Stimulated activated memory B cell treated with anti-CD40 and anti-IgM and Interleukin-4, amounts not matched to agents 10 μg/mL and 1 μg/mL and 100 μg/mL, for 72 hours (primary cell): ENCODE measurements around the gene WHRN.

ENCODE experiments used
- ATAC-seq: fragments of 150-1000 bp; cut with Tn5 transposase; 2 replicates; pipeline ENCODE4 v1.10.0; 2021
- H3K27ac Mint-ChIP-seq: one replicate; pipeline ENCODE4 v1.8.0; 2022; ENCODE audit warnings: mild to moderate bottlenecking, mixed read lengths
- H3K27me3 Mint-ChIP-seq: one replicate; pipeline ENCODE4 v1.8.0; 2022; ENCODE audit warnings: mixed read lengths
- H3K36me3 Mint-ChIP-seq: one replicate; pipeline ENCODE4 v1.8.0; 2022; ENCODE audit warnings: mixed read lengths
- H3K4me1 Mint-ChIP-seq: one replicate; pipeline ENCODE4 v1.8.0; 2022; ENCODE audit warnings: mixed read lengths
- H3K4me3 Mint-ChIP-seq: one replicate; pipeline ENCODE4 v1.8.0; 2022; ENCODE audit warnings: mild to moderate bottlenecking, moderate library complexity, mixed read lengths
- H3K9me3 Mint-ChIP-seq: one replicate; pipeline ENCODE4 v1.8.0; 2022; ENCODE audit warnings: mixed read lengths

The WHRN gene

GRCh38 chr9:114405294-114406034 lies 99.8 kb downstream of the WHRN start:
- no peaks in the 10 kb centered on the region for H3K27me3 Mint-ChIP-seq
- peaks cover 6% of the 10 kb centered on the region for H3K36me3 Mint-ChIP-seq
- peaks cover 18% of the 10 kb centered on the region for H3K4me1 Mint-ChIP-seq
- H3K9me3 Mint-ChIP-seq = no peaks in the 10 kb centered on the region
- H3K27ac Mint-ChIP-seq = no peak overlapping the region
- H3K4me3 Mint-ChIP-seq = no peak overlapping the region
- peak; percentile 85 for ATAC-seq

DNA sequence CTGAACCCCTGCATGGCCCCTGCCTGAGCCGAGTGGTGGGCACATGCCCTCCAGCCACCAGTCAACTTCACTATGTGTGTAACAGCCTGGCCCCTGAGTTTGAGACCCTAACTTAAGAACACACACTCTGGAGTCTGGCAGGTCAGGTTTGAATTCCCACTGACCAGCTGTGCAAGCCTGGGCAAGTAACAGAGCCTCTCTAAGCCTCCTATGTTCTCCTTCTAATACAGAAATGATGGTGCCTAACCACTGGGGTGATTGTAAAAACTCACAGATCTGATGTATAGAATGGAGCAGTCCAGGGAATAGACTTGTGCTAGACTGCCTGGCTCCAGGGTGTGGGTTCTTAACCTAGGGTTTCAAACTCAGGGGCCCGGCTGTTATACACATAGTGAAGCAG lies 100.7 kb downstream of the WHRN start:
- no peak for ATAC-seq
- H3K4me3 Mint-ChIP-seq = no peak overlapping the region
- H3K36me3 Mint-ChIP-seq = peaks cover 6% of the 10 kb centered on the region
- peaks cover 13% of the 10 kb centered on the region for H3K4me1 Mint-ChIP-seq
- H3K9me3 Mint-ChIP-seq = no peaks in the 10 kb centered on the region
- no peak overlapping the region for H3K27ac Mint-ChIP-seq
- no peaks in the 10 kb centered on the region for H3K27me3 Mint-ChIP-seq

DNA sequence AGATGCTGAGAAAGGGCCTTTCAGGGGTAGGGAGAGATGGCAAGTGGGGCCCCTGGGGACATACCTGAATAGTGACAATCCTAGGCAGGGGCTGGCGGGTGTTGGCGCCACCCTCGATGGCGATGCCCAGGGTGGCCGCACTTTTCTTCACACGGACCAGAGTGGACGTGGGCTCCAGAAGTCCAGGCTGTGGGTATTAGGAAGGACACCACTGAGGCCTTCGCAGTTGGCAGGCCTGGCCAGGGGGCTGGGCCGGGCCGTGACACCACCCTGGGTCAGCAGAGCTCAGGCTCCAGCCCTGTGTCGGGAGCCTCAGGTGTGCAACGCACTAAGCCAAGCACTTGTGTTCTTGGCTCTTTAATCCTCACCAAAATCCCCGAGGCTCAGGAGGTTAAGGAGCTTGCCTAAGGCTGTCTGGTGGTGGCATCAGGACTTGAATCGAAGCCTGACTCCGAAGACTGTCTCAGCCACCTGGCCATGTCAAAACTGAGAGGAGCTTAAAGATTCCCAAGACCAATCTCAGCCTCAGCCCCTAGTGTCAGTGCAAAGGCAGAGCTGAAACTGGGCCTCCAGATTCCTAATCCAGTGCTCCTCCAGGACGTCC lies 102.0 kb downstream of the WHRN start:
- Mint-ChIP-seq H3K27me3 (no peaks in the 10 kb centered on the region), H3K27ac (peak overlapping the region; percentile 7), H3K9me3 (no peaks in the 10 kb centered on the region), H3K4me1 (peaks cover 15% of the 10 kb centered on the region), H3K4me3 (no peak overlapping the region), H3K36me3 (peaks cover 6% of the 10 kb centered on the region)
- no peak for ATAC-seq

DNA sequence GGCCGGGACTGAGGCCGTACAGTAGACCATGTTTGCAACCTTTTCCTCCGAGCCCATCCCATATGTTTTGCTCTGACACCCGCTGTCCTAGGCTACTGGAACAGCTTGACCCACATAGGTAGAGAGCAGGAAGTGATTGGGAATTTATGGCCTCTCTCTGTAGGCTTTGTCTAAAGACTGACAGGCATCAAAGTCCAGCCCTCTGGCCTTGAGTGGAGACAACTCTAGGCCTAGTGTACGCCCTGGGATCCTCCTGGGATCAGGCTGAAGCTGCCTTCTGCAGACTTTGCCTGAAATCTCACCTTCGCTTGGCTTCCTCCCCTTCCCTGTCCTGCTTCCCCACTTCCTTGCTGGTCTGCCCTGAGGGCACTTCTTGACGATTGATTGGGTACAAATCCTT lies 103.9 kb downstream of the WHRN start:
- H3K4me1 Mint-ChIP-seq = peaks cover 31% of the 10 kb centered on the region
- no peak overlapping the region for H3K4me3 Mint-ChIP-seq
- H3K9me3 Mint-ChIP-seq = no peaks in the 10 kb centered on the region
- H3K27ac Mint-ChIP-seq = no peak overlapping the region
- ATAC-seq = no peak
- peaks cover 3% of the 10 kb centered on the region for H3K36me3 Mint-ChIP-seq
- no peaks in the 10 kb centered on the region for H3K27me3 Mint-ChIP-seq

DNA sequence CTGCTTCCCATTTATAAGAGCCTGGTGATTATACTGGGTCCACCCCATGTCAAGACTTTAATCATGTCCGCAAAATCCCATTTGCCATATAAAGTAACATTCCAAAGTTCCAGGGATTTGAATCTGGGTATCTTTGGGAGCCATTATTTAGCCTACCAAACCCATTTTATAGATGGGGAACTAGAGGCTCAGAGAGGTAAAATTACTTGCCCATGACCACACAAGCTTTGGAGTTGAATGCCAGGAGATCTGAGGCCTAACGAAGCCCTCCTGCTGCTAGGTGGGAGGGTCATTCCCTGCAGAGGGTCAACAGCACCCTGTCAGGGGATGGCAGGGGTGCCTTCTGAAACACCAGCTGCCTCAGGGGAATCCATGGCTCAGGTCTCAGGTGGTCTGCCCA lies 104.5 kb downstream of the WHRN start:
- H3K4me3 Mint-ChIP-seq = no peak overlapping the region
- H3K4me1 Mint-ChIP-seq = peaks cover 36% of the 10 kb centered on the region
- no peaks in the 10 kb centered on the region for H3K9me3 Mint-ChIP-seq
- no peak for ATAC-seq
- no peaks in the 10 kb centered on the region for H3K27me3 Mint-ChIP-seq
- no peak overlapping the region for H3K27ac Mint-ChIP-seq
- H3K36me3 Mint-ChIP-seq = no peaks in the 10 kb centered on the region

- Mint-ChIP-seq H3K36me3 (peaks cover 5% of the 10 kb centered on the region), H3K9me3 (no peaks in the 10 kb centered on the region), H3K27ac (no peak overlapping the region), H3K4me1 (peaks cover 36% of the 10 kb centered on the region), H3K4me3 (no peak overlapping the region), H3K27me3 (no peaks in the 10 kb centered on the region)
- no peak for ATAC-seq
Measured at GRCh38 chr9:114400219-114400618, 105.1 kb downstream of the WHRN start.

DNA sequence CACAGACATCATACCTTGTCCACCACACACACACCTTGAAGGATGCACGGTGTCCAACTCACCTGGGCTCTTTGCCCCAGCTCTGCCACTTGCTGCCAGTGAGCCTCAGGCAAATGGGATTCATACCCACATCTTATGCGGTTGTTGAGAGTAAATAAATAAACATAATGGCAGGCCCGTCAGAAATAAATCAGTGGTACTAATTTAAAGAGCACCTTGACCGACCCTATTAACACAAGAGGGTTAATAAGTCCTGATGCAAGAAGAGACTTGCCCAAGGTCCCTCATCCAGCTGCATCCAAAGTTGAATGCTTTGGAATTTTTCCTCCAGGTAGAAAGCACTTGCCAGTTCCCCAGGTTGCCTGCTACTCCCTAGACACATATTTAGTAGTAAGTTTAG lies 105.9 kb downstream of the WHRN start:
- Mint-ChIP-seq H3K4me1 (peaks cover 44% of the 10 kb centered on the region), H3K4me3 (no peak overlapping the region), H3K27me3 (no peaks in the 10 kb centered on the region), H3K9me3 (no peaks in the 10 kb centered on the region), H3K27ac (no peak overlapping the region), H3K36me3 (peaks cover 12% of the 10 kb centered on the region)
- ATAC-seq = no peak

- Mint-ChIP-seq H3K36me3 (peaks cover 21% of the 10 kb centered on the region), H3K9me3 (no peaks in the 10 kb centered on the region), H3K27me3 (no peaks in the 10 kb centered on the region), H3K27ac (peak overlapping the region; percentile 87), H3K4me1 (peaks cover 57% of the 10 kb centered on the region), H3K4me3 (peak overlapping the region; percentile 89)
- peak; percentile 92 for ATAC-seq
Measured at GRCh38 chr9:114397848-114398605, 107.2 kb downstream of the WHRN start.

DNA sequence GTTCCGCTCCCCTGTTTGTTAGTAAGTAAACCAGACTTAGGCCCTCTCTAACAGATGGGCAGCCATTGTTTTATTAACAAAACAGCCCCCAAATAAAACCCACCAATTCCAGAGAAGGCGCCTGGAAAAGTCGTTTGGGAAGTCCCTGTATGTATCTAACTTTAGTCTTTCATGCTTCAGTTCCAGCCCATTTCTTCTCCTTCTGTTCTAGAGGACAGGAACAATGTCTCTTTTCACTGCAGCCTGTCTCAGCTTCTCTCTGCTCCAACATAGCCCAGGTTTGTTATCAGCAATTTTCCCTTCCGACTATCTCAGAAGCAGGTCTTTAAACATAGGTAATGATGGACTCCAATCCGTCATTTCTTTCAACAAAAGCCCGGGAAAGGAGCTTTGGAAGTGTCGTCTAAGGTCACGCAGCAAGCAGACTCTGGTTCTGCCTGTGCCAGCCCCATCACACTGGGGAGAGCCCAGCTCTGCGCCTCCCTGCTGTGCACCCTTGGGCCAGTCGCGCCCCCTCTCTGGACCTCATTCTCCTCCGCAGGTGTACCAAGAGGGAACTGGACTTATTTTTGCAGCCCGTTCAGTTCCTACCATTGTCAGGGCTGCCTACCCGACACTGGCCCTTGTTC lies 107.9 kb downstream of the WHRN start:
- H3K27me3 Mint-ChIP-seq = no peaks in the 10 kb centered on the region
- H3K36me3 Mint-ChIP-seq = peaks cover 26% of the 10 kb centered on the region
- H3K9me3 Mint-ChIP-seq = no peaks in the 10 kb centered on the region
- H3K4me1 Mint-ChIP-seq = peaks cover 63% of the 10 kb centered on the region
- peak overlapping the region; percentile 87 for H3K27ac Mint-ChIP-seq
- ATAC-seq = no peak
- peak overlapping the region; percentile 89 for H3K4me3 Mint-ChIP-seq

DNA sequence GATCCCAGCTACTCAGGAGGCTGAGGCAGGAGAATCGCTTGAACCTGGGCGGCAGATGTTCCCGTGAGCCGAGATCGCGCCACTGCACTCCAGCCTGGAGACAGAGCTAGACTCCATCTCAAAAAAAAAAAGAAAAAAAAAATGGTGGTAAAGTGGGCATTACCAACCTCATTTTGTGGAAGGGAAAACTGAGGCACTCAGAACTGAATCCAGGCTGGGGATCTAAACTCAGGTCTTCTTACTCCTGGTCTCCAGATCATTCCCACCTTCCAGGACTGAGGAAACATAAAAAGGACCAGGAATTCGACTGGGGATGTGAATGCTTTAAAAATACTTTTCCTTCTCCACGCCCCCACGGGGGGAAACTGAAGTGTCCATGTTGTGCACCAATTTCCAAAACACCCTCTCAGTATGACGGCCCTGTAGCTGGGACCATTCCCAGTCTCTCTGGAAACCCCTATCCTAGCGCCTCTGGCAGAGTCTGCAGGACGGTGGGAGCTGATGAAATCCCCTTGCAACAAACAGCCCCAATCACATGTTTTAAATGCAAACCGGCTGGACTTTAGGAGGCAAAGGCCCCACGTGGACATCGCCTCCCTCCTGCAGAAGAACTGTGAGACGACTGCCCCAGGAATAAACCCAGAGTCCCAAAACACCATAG lies 108.6 kb downstream of the WHRN start:
- Mint-ChIP-seq H3K27ac (peak overlapping the region; percentile 87), H3K36me3 (peaks cover 26% of the 10 kb centered on the region), H3K4me1 (peaks cover 68% of the 10 kb centered on the region), H3K4me3 (peak overlapping the region; percentile 89), H3K9me3 (no peaks in the 10 kb centered on the region), H3K27me3 (no peaks in the 10 kb centered on the region)
- ATAC-seq = no peak

DNA sequence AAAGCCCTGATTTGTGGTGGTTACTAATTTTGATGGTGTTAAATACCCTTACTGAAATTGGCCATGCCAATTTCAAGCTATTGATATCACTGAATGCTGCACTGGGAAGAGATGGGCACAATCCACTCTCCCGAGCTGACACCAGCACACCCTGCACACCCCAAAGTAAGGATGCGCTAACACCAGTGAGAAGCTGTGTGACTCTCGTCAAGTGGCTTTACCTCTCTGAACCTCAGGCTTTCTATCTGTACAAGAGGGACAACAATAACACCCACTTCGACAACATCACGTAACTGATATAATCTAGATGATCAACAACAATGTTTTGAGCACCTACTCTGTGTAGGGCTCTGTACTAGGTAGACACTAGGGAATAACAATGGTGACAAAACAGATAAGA lies 109.5 kb downstream of the WHRN start:
- Mint-ChIP-seq H3K4me1 (peaks cover 77% of the 10 kb centered on the region), H3K36me3 (peaks cover 28% of the 10 kb centered on the region), H3K27ac (peak overlapping the region; percentile 87), H3K4me3 (peak overlapping the region; percentile 67), H3K27me3 (no peaks in the 10 kb centered on the region), H3K9me3 (no peaks in the 10 kb centered on the region)
- ATAC-seq = no peak

GRCh38 chr9:114395334-114395617 lies 110.0 kb downstream of the WHRN start:
- H3K27ac Mint-ChIP-seq = peak overlapping the region; percentile 87
- H3K9me3 Mint-ChIP-seq = no peaks in the 10 kb centered on the region
- H3K36me3 Mint-ChIP-seq = peaks cover 33% of the 10 kb centered on the region
- peaks cover 82% of the 10 kb centered on the region for H3K4me1 Mint-ChIP-seq
- no peaks in the 10 kb centered on the region for H3K27me3 Mint-ChIP-seq
- peak overlapping the region; percentile 20 for H3K4me3 Mint-ChIP-seq
- no peak for ATAC-seq

DNA sequence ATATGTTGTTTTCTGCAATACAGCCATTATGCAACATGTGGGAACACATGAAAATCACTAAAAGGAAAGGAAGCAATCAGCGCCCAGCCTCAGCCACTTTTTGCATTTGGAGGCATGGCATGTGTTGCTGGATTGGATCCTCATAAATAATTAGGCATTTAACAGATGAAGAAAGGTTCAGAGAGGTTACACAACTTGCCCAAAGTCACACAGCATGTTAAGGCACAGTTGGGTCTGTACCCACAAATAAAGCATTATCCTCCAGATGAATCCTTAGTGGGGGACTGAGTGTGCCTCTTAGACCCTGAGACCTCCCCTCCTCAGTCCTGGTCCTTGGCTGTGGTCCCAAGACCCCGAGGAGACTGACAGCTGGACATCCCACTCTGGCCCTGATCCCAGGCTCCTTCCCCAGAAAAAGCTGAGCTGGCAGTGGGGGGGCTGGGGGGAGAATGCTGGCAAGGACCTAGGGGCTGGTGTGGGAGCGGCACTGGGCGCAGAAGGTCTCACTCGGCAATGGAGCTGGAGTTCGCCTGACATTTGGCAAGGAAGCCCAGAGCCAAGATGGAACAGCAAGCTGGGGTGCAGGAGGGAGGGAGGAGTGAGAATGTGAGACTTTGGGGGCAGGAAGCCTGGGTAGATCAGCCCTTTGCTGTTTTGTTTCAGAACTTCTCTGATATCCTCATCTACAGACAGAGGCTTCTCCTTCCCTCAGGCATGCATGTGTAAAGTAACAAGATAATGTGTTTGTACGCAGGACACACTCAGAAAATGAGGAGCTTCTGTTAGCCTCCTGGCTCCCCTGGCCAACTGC lies 110.5 kb downstream of the WHRN start:
- ATAC-seq = no peak
- H3K36me3 Mint-ChIP-seq = peaks cover 37% of the 10 kb centered on the region
- peak overlapping the region; percentile 87 for H3K27ac Mint-ChIP-seq
- H3K27me3 Mint-ChIP-seq = no peaks in the 10 kb centered on the region
- H3K4me1 Mint-ChIP-seq = peaks cover 88% of the 10 kb centered on the region
- peak overlapping the region; percentile 20 for H3K4me3 Mint-ChIP-seq
- no peaks in the 10 kb centered on the region for H3K9me3 Mint-ChIP-seq

DNA sequence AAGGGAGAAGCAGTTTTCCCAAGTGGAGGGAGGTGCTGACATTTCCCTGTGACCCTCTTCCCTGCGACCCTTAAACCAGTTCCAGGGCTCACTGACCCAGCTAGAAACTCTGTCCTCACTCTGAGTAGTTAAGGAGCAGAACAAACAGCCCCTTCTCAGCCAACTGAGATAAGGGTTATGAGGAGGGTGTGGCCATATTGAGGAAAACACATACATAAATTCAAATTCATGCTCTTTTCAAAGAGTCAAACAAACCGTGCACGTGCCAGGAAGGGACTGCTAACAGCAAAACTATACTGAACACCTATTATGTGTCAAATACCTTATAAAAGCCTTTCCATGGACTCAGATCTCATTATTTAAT lies 112.5 kb downstream of the WHRN start:
- Mint-ChIP-seq H3K9me3 (no peaks in the 10 kb centered on the region), H3K27ac (peak overlapping the region; percentile 87), H3K4me3 (peak overlapping the region; percentile 25), H3K4me1 (peaks cover 96% of the 10 kb centered on the region), H3K27me3 (no peaks in the 10 kb centered on the region), H3K36me3 (peaks cover 48% of the 10 kb centered on the region)
- no peak for ATAC-seq
